Measurements from ENCODE around the gene SLC26A9.

GRCh38 chr1:205920861-205921569 is 22.2 kb downstream of the SLC26A9 start:
- TF ChIP-seq, protein P1, sequence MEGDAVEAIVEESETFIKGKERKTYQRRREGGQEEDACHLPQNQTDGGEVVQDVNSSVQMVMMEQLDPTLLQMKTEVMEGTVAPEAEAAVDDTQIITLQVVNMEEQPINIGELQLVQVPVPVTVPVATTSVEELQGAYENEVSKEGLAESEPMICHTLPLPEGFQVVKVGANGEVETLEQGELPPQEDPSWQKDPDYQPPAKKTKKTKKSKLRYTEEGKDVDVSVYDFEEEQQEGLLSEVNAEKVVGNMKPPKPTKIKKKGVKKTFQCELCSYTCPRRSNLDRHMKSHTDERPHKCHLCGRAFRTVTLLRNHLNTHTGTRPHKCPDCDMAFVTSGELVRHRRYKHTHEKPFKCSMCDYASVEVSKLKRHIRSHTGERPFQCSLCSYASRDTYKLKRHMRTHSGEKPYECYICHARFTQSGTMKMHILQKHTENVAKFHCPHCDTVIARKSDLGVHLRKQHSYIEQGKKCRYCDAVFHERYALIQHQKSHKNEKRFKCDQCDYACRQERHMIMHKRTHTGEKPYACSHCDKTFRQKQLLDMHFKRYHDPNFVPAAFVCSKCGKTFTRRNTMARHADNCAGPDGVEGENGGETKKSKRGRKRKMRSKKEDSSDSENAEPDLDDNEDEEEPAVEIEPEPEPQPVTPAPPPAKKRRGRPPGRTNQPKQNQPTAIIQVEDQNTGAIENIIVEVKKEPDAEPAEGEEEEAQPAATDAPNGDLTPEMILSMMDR (conservative IDR thresholded peaks at IDR 0.05; ENCODE audit: low read depth, low read length) = no peak
- TF ChIP-seq EZH2 (IDR thresholded peaks at IDR 0.05; ENCODE audit: low read length, unreplicated experiment) (no peak), EZH2phosphoT487 (IDR thresholded peaks at IDR 0.05; ENCODE audit: borderline replicate concordance, low read length) (no peak)
